Activated naive CD4-positive, alpha-beta T cell treated with anti-CD3 and anti-CD28 coated beads, Interleukin-2, amount 50 U/mL, for 24 hours (primary cell): ENCODE data around the gene PTAFR.

Experiments used
- H3K27ac Mint-ChIP-seq: one replicate; pipeline ENCODE4 v1.8.0; 2021; ENCODE audit warnings: mild to moderate bottlenecking, mixed read lengths
- H3K27me3 Mint-ChIP-seq: one replicate; pipeline ENCODE4 v1.8.0; 2021; ENCODE audit warnings: mixed read lengths
- H3K36me3 Mint-ChIP-seq: one replicate; pipeline ENCODE4 v1.8.0; 2021; ENCODE audit warnings: mixed read lengths
- H3K4me1 Mint-ChIP-seq: one replicate; pipeline ENCODE4 v1.8.0; 2021; ENCODE audit warnings: mixed read lengths
- H3K4me3 Mint-ChIP-seq: one replicate; pipeline ENCODE4 v1.8.0; 2021; ENCODE audit warnings: mild to moderate bottlenecking, mixed read lengths
- H3K9me3 Mint-ChIP-seq: one replicate; pipeline ENCODE4 v1.8.0; 2021; ENCODE audit warnings: mixed read lengths

PTAFR gene

GRCh38 chr1:28119556-28119955 lies 56.9 kb downstream of the PTAFR start:
- Mint-ChIP-seq H3K9me3 (no peaks in the 10 kb centered on the region), H3K27ac (no peak overlapping the region), H3K4me1 (peaks cover 7% of the 10 kb centered on the region), H3K36me3 (no peaks in the 10 kb centered on the region), H3K4me3 (no peak overlapping the region), H3K27me3 (no peaks in the 10 kb centered on the region)

GRCh38 chr1:28118640-28119307 lies 57.7 kb downstream of the PTAFR start:
- Mint-ChIP-seq H3K27me3 (no peaks in the 10 kb centered on the region), H3K4me3 (no peak overlapping the region), H3K4me1 (peaks cover 7% of the 10 kb centered on the region), H3K36me3 (no peaks in the 10 kb centered on the region), H3K9me3 (no peaks in the 10 kb centered on the region), H3K27ac (no peak overlapping the region)

DNA sequence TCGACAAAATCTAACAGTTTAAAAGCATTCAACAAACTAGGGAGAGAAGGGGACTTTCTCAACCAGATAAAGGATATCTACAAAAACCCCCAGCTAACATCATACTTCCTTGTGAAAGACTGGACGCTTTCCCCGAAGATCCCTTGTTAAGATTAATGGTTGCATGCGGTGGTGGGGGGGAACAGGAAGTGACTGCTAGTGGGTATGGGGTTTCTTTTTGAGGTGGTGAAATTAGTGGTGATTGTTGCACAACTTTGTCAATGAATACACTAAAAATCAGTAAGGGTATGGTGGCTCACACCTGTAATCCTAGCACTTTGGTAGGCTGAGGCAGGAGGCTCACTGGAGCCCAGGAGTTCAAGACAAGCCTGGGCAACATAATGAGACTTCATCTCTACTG lies 61.2 kb downstream of the PTAFR start:
- H3K27me3 Mint-ChIP-seq: no peaks in the 10 kb centered on the region
- peaks cover 7% of the 10 kb centered on the region for H3K4me1 Mint-ChIP-seq
- H3K36me3 Mint-ChIP-seq: no peaks in the 10 kb centered on the region
- H3K27ac Mint-ChIP-seq: peak overlapping the region; percentile 49
- H3K4me3 Mint-ChIP-seq: no peak overlapping the region
- no peaks in the 10 kb centered on the region for H3K9me3 Mint-ChIP-seq

DNA sequence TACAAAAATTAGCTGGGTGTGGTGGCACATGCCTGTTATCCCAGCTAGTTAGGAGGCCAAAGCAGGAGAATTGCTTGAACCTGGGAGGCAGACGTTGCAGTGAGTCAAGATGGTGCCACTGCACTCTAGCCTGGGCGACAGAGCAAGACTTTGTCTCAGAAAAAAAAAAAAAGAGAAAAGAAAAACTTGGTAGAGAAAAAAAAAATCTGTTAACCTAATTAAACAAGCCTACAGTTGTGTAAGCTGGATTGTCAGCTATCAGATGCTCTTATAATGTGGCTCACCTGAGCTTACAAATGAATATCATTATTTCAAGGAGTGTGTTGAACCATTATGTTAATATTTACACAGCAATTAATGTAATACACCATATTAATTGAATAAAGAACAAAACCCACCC lies 61.6 kb downstream of the PTAFR start:
- Mint-ChIP-seq H3K36me3 (no peaks in the 10 kb centered on the region), H3K9me3 (no peaks in the 10 kb centered on the region), H3K4me3 (no peak overlapping the region), H3K4me1 (peaks cover 7% of the 10 kb centered on the region), H3K27ac (no peak overlapping the region), H3K27me3 (no peaks in the 10 kb centered on the region)

DNA sequence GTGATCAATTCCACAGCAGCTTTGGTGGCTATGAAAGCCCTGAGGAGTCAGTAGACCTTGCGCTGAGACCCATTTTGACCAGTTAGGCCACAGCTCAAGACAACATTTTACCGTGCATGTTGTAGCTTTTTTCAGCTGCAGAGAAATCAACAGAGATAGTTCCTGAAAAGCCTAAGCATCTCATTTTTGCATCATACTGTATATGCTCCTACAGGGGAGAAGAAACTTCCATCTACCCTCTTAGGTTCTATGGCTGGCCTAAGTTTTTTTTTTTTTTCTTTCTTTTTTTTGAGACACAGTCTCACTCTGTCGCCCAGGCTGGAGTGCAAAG lies 63.3 kb downstream of the PTAFR start:
- Mint-ChIP-seq H3K9me3 (no peaks in the 10 kb centered on the region), H3K36me3 (no peaks in the 10 kb centered on the region), H3K27me3 (no peaks in the 10 kb centered on the region), H3K27ac (no peak overlapping the region), H3K4me1 (peaks cover 7% of the 10 kb centered on the region), H3K4me3 (no peak overlapping the region)

GRCh38 chr1:28112388-28113241 lies 63.9 kb downstream of the PTAFR start:
- Mint-ChIP-seq H3K27ac (no peak overlapping the region), H3K36me3 (no peaks in the 10 kb centered on the region), H3K4me3 (no peak overlapping the region)

GRCh38 chr1:28111157-28111556 lies 65.3 kb downstream of the PTAFR start:
- Mint-ChIP-seq H3K9me3 (no peaks in the 10 kb centered on the region), H3K4me1 (peaks cover 7% of the 10 kb centered on the region), H3K27ac (no peak overlapping the region), H3K4me3 (no peak overlapping the region), H3K27me3 (no peaks in the 10 kb centered on the region), H3K36me3 (no peaks in the 10 kb centered on the region)

More at GRCh38 chr1:28112388-28113241, 63.9 kb downstream of the PTAFR start:
- no peaks in the 10 kb centered on the region for H3K9me3 Mint-ChIP-seq
- H3K27me3 Mint-ChIP-seq: no peaks in the 10 kb centered on the region
- peaks cover 7% of the 10 kb centered on the region for H3K4me1 Mint-ChIP-seq

DNA sequence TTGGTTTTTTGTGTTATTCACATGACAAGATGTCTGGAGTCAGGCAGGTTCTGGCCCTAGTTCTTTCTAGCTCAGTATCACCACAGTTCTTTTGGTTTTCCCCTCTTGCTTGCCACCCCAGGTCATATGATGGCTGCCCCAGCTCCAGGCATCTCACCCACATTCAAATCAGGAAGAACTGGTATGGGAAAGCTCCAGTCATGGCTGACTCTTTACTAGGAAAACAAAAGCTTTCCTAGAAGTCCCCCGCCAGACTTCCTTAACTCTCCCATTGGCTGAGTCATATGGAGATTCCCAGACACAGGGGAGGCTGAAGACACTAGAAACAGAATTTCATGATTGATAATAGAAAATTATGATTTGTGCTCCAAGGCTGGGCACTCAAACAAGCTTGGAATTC lies 65.9 kb downstream of the PTAFR start:
- Mint-ChIP-seq H3K27me3 (no peaks in the 10 kb centered on the region), H3K9me3 (no peaks in the 10 kb centered on the region), H3K36me3 (no peaks in the 10 kb centered on the region), H3K27ac (no peak overlapping the region), H3K4me1 (peaks cover 7% of the 10 kb centered on the region), H3K4me3 (no peak overlapping the region)

- no peaks in the 10 kb centered on the region for H3K4me1 Mint-ChIP-seq
- H3K27me3 Mint-ChIP-seq: no peaks in the 10 kb centered on the region
Observed at GRCh38 chr1:28109639-28110038, 66.9 kb downstream of the PTAFR start.

GRCh38 chr1:28108001-28108400 lies 68.5 kb downstream of the PTAFR start:
- Mint-ChIP-seq H3K27ac (no peak overlapping the region), H3K36me3 (no peaks in the 10 kb centered on the region), H3K9me3 (no peaks in the 10 kb centered on the region), H3K4me3 (no peak overlapping the region), H3K27me3 (no peaks in the 10 kb centered on the region), H3K4me1 (no peaks in the 10 kb centered on the region)

More at GRCh38 chr1:28109639-28110038, 66.9 kb downstream of the PTAFR start:
- no peak overlapping the region for H3K4me3 Mint-ChIP-seq
- H3K36me3 Mint-ChIP-seq: no peaks in the 10 kb centered on the region
- H3K27ac Mint-ChIP-seq: no peak overlapping the region
- H3K9me3 Mint-ChIP-seq: no peaks in the 10 kb centered on the region

GRCh38 chr1:28104866-28105467 lies 71.5 kb downstream of the PTAFR start:
- Mint-ChIP-seq H3K9me3 (no peaks in the 10 kb centered on the region), H3K27ac (no peak overlapping the region), H3K4me3 (no peak overlapping the region), H3K27me3 (no peaks in the 10 kb centered on the region), H3K4me1 (no peaks in the 10 kb centered on the region), H3K36me3 (no peaks in the 10 kb centered on the region)

- Mint-ChIP-seq H3K27me3 (no peaks in the 10 kb centered on the region), H3K27ac (no peak overlapping the region), H3K9me3 (no peaks in the 10 kb centered on the region), H3K36me3 (no peaks in the 10 kb centered on the region), H3K4me3 (no peak overlapping the region), H3K4me1 (no peaks in the 10 kb centered on the region)
Observed at GRCh38 chr1:28102189-28102588, 74.3 kb downstream of the PTAFR start.

GRCh38 chr1:28099050-28099769 lies 77.3 kb downstream of the PTAFR start:
- Mint-ChIP-seq H3K27ac (no peak overlapping the region), H3K36me3 (no peaks in the 10 kb centered on the region), H3K9me3 (no peaks in the 10 kb centered on the region), H3K4me3 (no peak overlapping the region), H3K4me1 (no peaks in the 10 kb centered on the region), H3K27me3 (peaks cover 1% of the 10 kb centered on the region)
